Liver (tissue), 9 donors: Measurements from ENCODE around the gene CAB39. TPM values are rescaled to one million over a fixed set of nuclear protein-coding genes. Genes with fewer than 3 reads are reported as not detected.

Experiments
- DNase-seq: peaks from one replicate; pipeline ENCODE4 v3.0.0-alpha.2; 2017; ENCODE audit warnings: low spot score
- H3K27ac ChIP-seq, 2 donors: one replicate each; pipeline ENCODE4 v1.7.0; 2013; ENCODE audit warnings: inconsistent platforms in 2 of 2, low read length in 2 of 2, control low read depth in 1 of 2, low read depth in 1 of 2, mild to moderate bottlenecking in 1 of 2
- H3K27me3 ChIP-seq, 4 donors: one replicate each; pipeline versions ENCODE4 v1.6.1 to v1.7.0; 2013; ENCODE audit warnings: low read length in 3 of 4, inconsistent platforms in 1 of 4, mild to moderate bottlenecking in 1 of 4, moderate library complexity in 1 of 4; ENCODE audit not compliant: control insufficient read depth in 4 of 4, insufficient read depth in 4 of 4
- H3K36me3 ChIP-seq, 4 donors: one replicate each; pipeline versions ENCODE4 v1.6.1 to v1.7.0; 2013; ENCODE audit warnings: low read length in 3 of 4, mild to moderate bottlenecking in 3 of 4, low read depth in 1 of 4, moderate library complexity in 1 of 4; ENCODE audit not compliant: control insufficient read depth in 4 of 4, insufficient read depth in 3 of 4
- H3K4me1 ChIP-seq, 4 donors: one replicate each; pipeline versions ENCODE4 v1.6.1 to v1.7.0; 2013; ENCODE audit warnings: low read length in 3 of 4, mild to moderate bottlenecking in 3 of 4, moderate library complexity in 1 of 4; ENCODE audit not compliant: control insufficient read depth in 4 of 4, insufficient read depth in 4 of 4
- H3K4me3 ChIP-seq, 3 donors: one replicate each; pipeline versions ENCODE4 v1.6.1 to v1.7.0; 2013; ENCODE audit warnings: low read length in 3 of 3, control low read depth in 1 of 3, low read depth in 1 of 3, mild to moderate bottlenecking in 1 of 3
- H3K9ac ChIP-seq, 2 donors: one replicate each; pipeline ENCODE4 v1.7.0; 2013; ENCODE audit warnings: low read length in 2 of 2, mild to moderate bottlenecking in 2 of 2, moderate library complexity in 2 of 2, control low read depth in 1 of 2, low read depth in 1 of 2
- H3K9me3 ChIP-seq, 4 donors: one replicate each; pipeline versions ENCODE4 v1.6.1 to v1.7.0; 2013; ENCODE audit warnings: low read length in 3 of 4; ENCODE audit not compliant: control insufficient read depth in 4 of 4
- ATF3 ChIP-seq: IDR thresholded peaks from 2 replicates; pipeline ENCODE4 v1.6.1; 2016; ENCODE audit warnings: antibody characterized with exemption
- CTCF ChIP-seq: fragments of 150-350 bp; IDR thresholded peaks from 2 replicates; pipeline ENCODE4 v1.5.1; 2017; ENCODE audit warnings: improper control_type of control experiment, low read depth, low read length; ENCODE audit not compliant: missing input control
- EGR1 ChIP-seq, 2 donors: IDR thresholded peaks; 2 replicates each; pipeline ENCODE4 v1.6.1; 2016 to 2018; ENCODE audit warnings: antibody characterized with exemption in 2 of 2, low read depth in 2 of 2
- FOXA1 ChIP-seq: IDR thresholded peaks from 2 replicates; pipeline ENCODE4 v1.6.1; 2016; ENCODE audit warnings: antibody characterized with exemption
- GABPA ChIP-seq, 2 donors: IDR thresholded peaks in 1 of 2; conservative IDR thresholded peaks in 1 of 2; 2 replicates each; pipeline ENCODE4 v1.6.1; 2016; ENCODE audit warnings: antibody characterized with exemption in 2 of 2, mild to moderate bottlenecking in 1 of 2, moderate library complexity in 1 of 2
- HNF4A ChIP-seq, 2 donors: conservative IDR thresholded peaks; 2 replicates each; pipeline ENCODE4 v1.6.1; 2016; ENCODE audit warnings: antibody characterized with exemption in 2 of 2, mild to moderate bottlenecking in 2 of 2
- JUND ChIP-seq, 2 donors: IDR thresholded peaks; 2 replicates each; pipeline ENCODE4 v1.6.1; 2016; ENCODE audit warnings: antibody characterized with exemption in 2 of 2
- MAX ChIP-seq: IDR thresholded peaks from 2 replicates; pipeline ENCODE4 v1.6.1; 2016; ENCODE audit warnings: antibody characterized with exemption
- RAD21 ChIP-seq, 2 donors: IDR thresholded peaks; 2 replicates each; pipeline ENCODE4 v1.6.1; 2016; ENCODE audit warnings: antibody characterized with exemption in 2 of 2, mild to moderate bottlenecking in 2 of 2
- RXRA ChIP-seq, 2 donors: IDR thresholded peaks; 2 replicates each; pipeline ENCODE4 v1.6.1; 2017 to 2018; ENCODE audit warnings: antibody characterized with exemption in 2 of 2, mild to moderate bottlenecking in 1 of 2
- SP1 ChIP-seq: IDR thresholded peaks from 2 replicates; pipeline ENCODE4 v1.6.1; 2018; ENCODE audit warnings: antibody characterized with exemption, mild to moderate bottlenecking
- TAF1 ChIP-seq: conservative IDR thresholded peaks from 2 replicates; pipeline ENCODE4 v1.6.1; 2016; ENCODE audit warnings: antibody characterized with exemption, mild to moderate bottlenecking
- YY1 ChIP-seq: IDR thresholded peaks from 2 replicates; pipeline ENCODE4 v1.6.1; 2016; ENCODE audit warnings: antibody characterized with exemption, mild to moderate bottlenecking
- ZBTB33 ChIP-seq: IDR thresholded peaks from 2 replicates; pipeline ENCODE4 v1.6.1; 2016; ENCODE audit warnings: antibody characterized with exemption
- WGBS: extraction: QIAGEN DNeasy Blood & Tissue Kit; methylation state at CpG from one replicate; pipeline ENCODE4 v1.1.7; 2013; 5-methylcytosine and 5-hydroxymethylcytosine counted together
- polyA plus RNA-seq, 2 donors: library from polyadenylated mRNA; stranded (reverse) in 1 of 2; unstranded in 1 of 2; fragments of 200-250 nt in 1 of 2; fragments of >200 nt in 1 of 2; fragmentation: Nextera tagmentation in 1 of 2; extraction: Ambion mirVana in 1 of 2; gene quantifications; one replicate each; pipeline versions ENCODE4 v1.2.1 to v1.2.3, GENCODE V29; 2013 to 2015
- total RNA-seq, 2 donors: library from RNA; depleted of rRNA; stranded (reverse); fragments of >200 nt; gene quantifications; one replicate each; pipeline ENCODE4 v1.2.3, GENCODE V29; 2014
- donor health status: healthy.
- donor health status: healthy.
- donor health status: healthy.
- donor health status: healthy.
- donor health status: healthy.

Gene CAB39
- total and polyA plus RNA-seq, 4 donors, result 9.2 to 39.8 (median 26.5) TPM

- no peak for TF ChIP-seq CTCF
Measured at GRCh38 chr2:230772156-230772555, 59.5 kb downstream of the CAB39 start (continued).

- H3K27me3 ChIP-seq, result no peaks in the 10 kb centered on the region
- H3K9ac ChIP-seq, result no peak overlapping the region
- H3K27ac ChIP-seq, result no peak overlapping the region
- H3K36me3 ChIP-seq, result peaks cover 0 to 1% (median 0%) of the 10 kb centered on the region in 4 donors
- no peaks in the 10 kb centered on the region for H3K4me1 ChIP-seq
- no peak for DNase-seq
- H3K4me3 ChIP-seq, result no peak overlapping the region
- TF ChIP-seq SP1 (no peak), TAF1 (no peak), ZBTB33 (no peak), CTCF (no peak), ATF3 (no peak), JUND (IDR thresholded peaks at IDR 0.05) (no peak), YY1 (no peak), FOXA1 (no peak), RXRA (IDR thresholded peaks at IDR 0.05) (no peak), RAD21 (IDR thresholded peaks at IDR 0.05) (no peak), HNF4A (conservative IDR thresholded peaks at IDR 0.05) (no peak), EGR1 (IDR thresholded peaks at IDR 0.05; ENCODE audit: low read depth in 2 of 2) (no peak), MAX (no peak)
- H3K9me3 ChIP-seq, result no peaks in the 10 kb centered on the region
- WGBS, result 93% methylated on average over 4 of the region's 4 CpGs
Measured at GRCh38 chr2:230773039-230773773, 60.6 kb downstream of the CAB39 start.

- no peaks in the 10 kb centered on the region for H3K4me1 ChIP-seq
- no peaks in the 10 kb centered on the region for H3K27me3 ChIP-seq
- DNase-seq, result no peak
- no peaks in the 10 kb centered on the region for H3K9me3 ChIP-seq
- no peak overlapping the region for H3K9ac ChIP-seq
- H3K4me3 ChIP-seq, result no peak overlapping the region
- WGBS, result 96% methylated on average over 4 of the region's 4 CpGs
- peaks cover 0 to 1% (median 0%) of the 10 kb centered on the region in 4 donors for H3K36me3 ChIP-seq
- H3K27ac ChIP-seq, result no peak overlapping the region
- TF ChIP-seq JUND (IDR thresholded peaks at IDR 0.05) (no peak), RAD21 (IDR thresholded peaks at IDR 0.05) (no peak), ATF3 (no peak), CTCF (no peak), SP1 (no peak), GABPA (IDR thresholded peaks at IDR 0.05 in 1 of 2, conservative IDR thresholded peaks at IDR 0.05 in 1 of 2) (no peak), EGR1 (IDR thresholded peaks at IDR 0.05; ENCODE audit: low read depth in 2 of 2) (no peak)
Measured at GRCh38 chr2:230774348-230774951, 61.8 kb downstream of the CAB39 start.
